ENCODE data around the gene JDP2.

DNA sequence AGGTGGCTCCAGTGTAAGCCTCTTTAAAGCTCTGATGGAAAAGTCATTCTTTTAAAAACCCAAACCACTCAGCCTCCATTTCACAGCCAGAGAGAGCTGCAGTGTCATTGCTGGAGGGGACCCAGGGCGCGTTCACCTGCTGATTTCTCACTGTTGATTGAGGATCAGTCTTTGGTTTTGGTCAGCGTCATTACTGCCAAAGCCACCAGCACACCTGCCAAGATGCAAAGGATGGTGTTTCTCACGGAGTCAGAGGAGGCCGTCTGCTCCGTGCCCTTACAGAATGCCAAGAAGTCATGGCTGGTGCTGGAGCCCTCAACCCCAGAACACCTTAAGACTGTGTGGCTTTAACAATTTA, 61.6 kb downstream of the JDP2 start:
- no peak for TF ChIP-seq POLR2A (IDR thresholded peaks at IDR 0.05; ENCODE audit: low read depth, low read length)
- TF ChIP-seq, protein P1, sequence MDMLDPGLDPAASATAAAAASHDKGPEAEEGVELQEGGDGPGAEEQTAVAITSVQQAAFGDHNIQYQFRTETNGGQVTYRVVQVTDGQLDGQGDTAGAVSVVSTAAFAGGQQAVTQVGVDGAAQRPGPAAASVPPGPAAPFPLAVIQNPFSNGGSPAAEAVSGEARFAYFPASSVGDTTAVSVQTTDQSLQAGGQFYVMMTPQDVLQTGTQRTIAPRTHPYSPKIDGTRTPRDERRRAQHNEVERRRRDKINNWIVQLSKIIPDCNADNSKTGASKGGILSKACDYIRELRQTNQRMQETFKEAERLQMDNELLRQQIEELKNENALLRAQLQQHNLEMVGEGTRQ (IDR thresholded peaks at IDR 0.05; ENCODE audit: low read depth, low read length), result no peak
- TF ChIP-seq, protein P2, sequence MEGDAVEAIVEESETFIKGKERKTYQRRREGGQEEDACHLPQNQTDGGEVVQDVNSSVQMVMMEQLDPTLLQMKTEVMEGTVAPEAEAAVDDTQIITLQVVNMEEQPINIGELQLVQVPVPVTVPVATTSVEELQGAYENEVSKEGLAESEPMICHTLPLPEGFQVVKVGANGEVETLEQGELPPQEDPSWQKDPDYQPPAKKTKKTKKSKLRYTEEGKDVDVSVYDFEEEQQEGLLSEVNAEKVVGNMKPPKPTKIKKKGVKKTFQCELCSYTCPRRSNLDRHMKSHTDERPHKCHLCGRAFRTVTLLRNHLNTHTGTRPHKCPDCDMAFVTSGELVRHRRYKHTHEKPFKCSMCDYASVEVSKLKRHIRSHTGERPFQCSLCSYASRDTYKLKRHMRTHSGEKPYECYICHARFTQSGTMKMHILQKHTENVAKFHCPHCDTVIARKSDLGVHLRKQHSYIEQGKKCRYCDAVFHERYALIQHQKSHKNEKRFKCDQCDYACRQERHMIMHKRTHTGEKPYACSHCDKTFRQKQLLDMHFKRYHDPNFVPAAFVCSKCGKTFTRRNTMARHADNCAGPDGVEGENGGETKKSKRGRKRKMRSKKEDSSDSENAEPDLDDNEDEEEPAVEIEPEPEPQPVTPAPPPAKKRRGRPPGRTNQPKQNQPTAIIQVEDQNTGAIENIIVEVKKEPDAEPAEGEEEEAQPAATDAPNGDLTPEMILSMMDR (conservative IDR thresholded peaks at IDR 0.05; ENCODE audit: low read depth, low read length), result no peak
- no peak for TF ChIP-seq CEBPB (IDR thresholded peaks at IDR 0.05; ENCODE audit: low read depth, low read length)
- TF ChIP-seq MAFK (IDR thresholded peaks at IDR 0.05; ENCODE audit: low read depth, low read length), result no peak
- no peak for TF ChIP-seq BHLHE40 (IDR thresholded peaks at IDR 0.05; ENCODE audit: low read depth, low read length)
- TF ChIP-seq CHD1 (IDR thresholded peaks at IDR 0.05; ENCODE audit: low read depth, low read length), result no peak
- no peak for TF ChIP-seq MXI1 (IDR thresholded peaks at IDR 0.05; ENCODE audit: borderline replicate concordance, low read depth, low read length)
- no peak for TF ChIP-seq SMC3 (IDR thresholded peaks at IDR 0.05; ENCODE audit: low read depth, low read length)
- TF ChIP-seq NFE2L2 (IDR thresholded peaks at IDR 0.05; ENCODE audit: low read depth, low read length), result no peak
- TF ChIP-seq RAD21 (IDR thresholded peaks at IDR 0.05; ENCODE audit: low read length), result no peak
- TF ChIP-seq MAZ (IDR thresholded peaks at IDR 0.05; ENCODE audit: borderline replicate concordance, low read depth, low read length), result no peak
- no peak for TF ChIP-seq RFX5 (IDR thresholded peaks at IDR 0.05; ENCODE audit: low read depth, low read length)
- no peak for TF ChIP-seq RCOR1 (IDR thresholded peaks at IDR 0.05; ENCODE audit: insufficient replicate concordance, low read length)
